Thoracic aorta (tissue), 2 donors: Measurements from ENCODE around the gene PAX9. TPM values are rescaled to one million over a fixed set of nuclear protein-coding genes. Genes with fewer than 3 reads are reported as not detected.

Experiments
- ATAC-seq: fragments of 150-250 bp; one replicate; pipeline ENCODE4 v1.8.0; 2017; ENCODE audit warnings: low read depth; ENCODE audit not compliant: insufficient number of reproducible peaks, low FRiP score
- DNase-seq: peaks from one replicate; pipeline ENCODE4 v3.0.0-alpha.2; 2020; ENCODE audit warnings: low spot score
- H3K27ac ChIP-seq, 2 donors: fragments of 200-600 bp; sonication (generic); 1 replicate in 1 of 2; 2 replicates in 1 of 2; pipeline ENCODE4 v1.5.1; 2016; ENCODE audit warnings: mild to moderate bottlenecking in 2 of 2, moderate library complexity in 2 of 2
- H3K27me3 ChIP-seq: fragments of 200-600 bp; sonication (generic); replicated peaks from 2 replicates; pipeline ENCODE4 v1.6.0; 2016; ENCODE audit warnings: mild to moderate bottlenecking; ENCODE audit not compliant: insufficient read depth
- H3K36me3 ChIP-seq: fragments of 200-600 bp; sonication (generic); one replicate; pipeline ENCODE4 v1.5.1; 2016
- H3K4me1 ChIP-seq, 2 donors: fragments of 200-600 bp; sonication (generic); 1 replicate in 1 of 2; 2 replicates in 1 of 2; pipeline versions ENCODE4 v1.5.1 to v1.6.0; 2016; ENCODE audit warnings: low read depth in 2 of 2, mild to moderate bottlenecking in 1 of 2; ENCODE audit not compliant: control insufficient read depth in 1 of 2
- H3K4me3 ChIP-seq: fragments of 200-600 bp; sonication (generic); 2 replicates; pipeline ENCODE4 v1.5.1; 2016; ENCODE audit warnings: mild to moderate bottlenecking
- H3K9me3 ChIP-seq: fragments of 200-600 bp; sonication (generic); 2 replicates; pipeline ENCODE4 v1.5.1; 2016
- CTCF ChIP-seq: fragments of 200-600 bp; sonication (generic); IDR thresholded peaks from one replicate; pipeline ENCODE4 v1.5.1; 2019; ENCODE audit warnings: antibody characterized with exemption
- total RNA-seq, 2 donors: library from RNA; depleted of rRNA; stranded (reverse); fragments of >200 nt; gene quantifications; one replicate each; pipeline versions ENCODE4 v1.1.0 to v1.2.3, GENCODE V29; 2016

Gene PAX9
- total RNA-seq, 2 donors from 2014 or later: 0.21 to 4.5 TPM

- no peak for TF ChIP-seq CTCF
- Histone ChIP-seq H3K27me3 (peaks cover 23% of the 10 kb centered on the region), H3K4me3 (no peak overlapping the region), H3K4me1 (peaks cover 4 to 23% of the 10 kb centered on the region in 2 donors), H3K9me3 (no peaks in the 10 kb centered on the region), H3K27ac (no peak overlapping the region), H3K36me3 (no peaks in the 10 kb centered on the region)
- DNase-seq (no peak), ATAC-seq (no peak)
These were observed 9.0 kb upstream of the PAX9 start for GRCh38 chr14:36652542-36653201.

GRCh38 chr14:36653413-36653812, 8.2 kb upstream of the PAX9 start:
- TF ChIP-seq CTCF: no peak
- Histone ChIP-seq H3K36me3 (no peaks in the 10 kb centered on the region), H3K4me1 (peaks cover 4 to 22% of the 10 kb centered on the region in 2 donors), H3K9me3 (no peaks in the 10 kb centered on the region), H3K27ac (no peak overlapping the region), H3K4me3 (no peak overlapping the region), H3K27me3 (peaks cover 27% of the 10 kb centered on the region)
- DNase-seq (no peak), ATAC-seq (no peak)

- Histone ChIP-seq H3K27ac (no peak overlapping the region), H3K36me3 (no peaks in the 10 kb centered on the region), H3K9me3 (no peaks in the 10 kb centered on the region), H3K27me3 (peaks cover 31% of the 10 kb centered on the region), H3K4me1 (peaks cover 4 to 29% of the 10 kb centered on the region in 2 donors), H3K4me3 (no peak overlapping the region)
- TF ChIP-seq CTCF: no peak
- ATAC-seq (no peak), DNase-seq (no peak)
These were observed 7.5 kb upstream of the PAX9 start for GRCh38 chr14:36653962-36654793.

GRCh38 chr14:36654794-36655381, 6.8 kb upstream of the PAX9 start:
- Histone ChIP-seq H3K36me3 (no peaks in the 10 kb centered on the region), H3K4me1 (peaks cover 4 to 30% of the 10 kb centered on the region in 2 donors), H3K9me3 (no peaks in the 10 kb centered on the region), H3K4me3 (no peak overlapping the region), H3K27ac (peak overlapping the region in 1 of 2 donors; percentile 5), H3K27me3 (peaks cover 34% of the 10 kb centered on the region)
- ATAC-seq (no peak), DNase-seq (no peak)
- no peak for TF ChIP-seq CTCF

GRCh38 chr14:36655571-36655962, 6.1 kb upstream of the PAX9 start:
- Histone ChIP-seq H3K9me3 (no peaks in the 10 kb centered on the region), H3K4me1 (peaks cover 4 to 30% of the 10 kb centered on the region in 2 donors), H3K27ac (no peak overlapping the region), H3K4me3 (peak overlapping the region; percentile 60), H3K36me3 (no peaks in the 10 kb centered on the region), H3K27me3 (peaks cover 34% of the 10 kb centered on the region)
- DNase-seq (no peak), ATAC-seq (no peak)
- no peak for TF ChIP-seq CTCF
